ENCODE results near the gene KLHL42. TPM values are rescaled to one million over a fixed set of nuclear protein-coding genes. Genes with fewer than 3 reads are reported as not detected.
"Not testable (repeated sequence)": the region's sequence is repeated elsewhere in the genome, so short reads cannot be mapped to it uniquely, and the experiment has no call there.

KLHL42 gene
- total and polyA plus RNA-seq, 2 experiments from 2014 or later, result 13.6 to 24.8 TPM

DNA sequence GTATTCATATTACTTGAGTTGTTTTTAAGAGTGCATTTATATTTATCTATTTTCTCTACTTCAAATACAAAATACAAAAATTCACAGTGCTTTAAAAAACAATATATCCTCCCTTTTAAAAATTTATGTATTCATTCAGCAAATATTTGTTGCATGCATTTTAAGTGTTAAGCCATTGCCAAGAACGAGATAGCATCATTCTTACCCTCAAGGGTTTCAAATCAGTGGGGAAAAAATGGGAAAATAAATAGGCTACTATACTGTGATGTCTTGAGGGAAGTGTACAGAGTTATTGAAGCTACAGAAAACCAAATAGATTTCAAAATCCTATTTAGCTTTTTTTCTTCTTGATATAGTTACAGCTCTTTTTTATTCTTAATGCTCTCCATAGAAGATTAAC, 46.2 kb upstream of the KLHL42 start:
- Histone ChIP-seq H3K4me3 (no peak overlapping the region), H3K79me2 (ENCODE audit: insufficient read depth) (peaks cover 14% of the 10 kb centered on the region; the same call in 1 of the 2 replicates), H3K27me3 (replicated peaks; ENCODE audit: insufficient read depth) (no peaks in the 10 kb centered on the region), H3F3A (ENCODE audit: insufficient read depth) (peaks cover 5% of the 10 kb centered on the region; the same call in 1 of the 2 replicates), H3K9me3 (ENCODE audit: low read depth) (no peaks in the 10 kb centered on the region), H2AFZ (no peak overlapping the region), H3K27ac (no peak overlapping the region), H3K36me3 (ENCODE audit: low read depth) (peaks cover 45% of the 10 kb centered on the region), H4K20me1 (ENCODE audit: insufficient read depth) (no peaks in the 10 kb centered on the region), H3K4me2 (ENCODE audit: unreplicated experiment) (no peak overlapping the region), H3K9me2 (ENCODE audit: insufficient read depth) (no peaks in the 10 kb centered on the region), H3K9ac (no peak overlapping the region), H3K4me1 (ENCODE audit: insufficient read depth) (peaks cover 9% of the 10 kb centered on the region; the same call in 1 of the 2 replicates)
- in situ Hi-C loops (cut with MboI), result loop anchor here (10.0 kb wide), 2 partner anchors 211 to 441 kb away; no protein-coding TSS in a partner anchor
- DNase-seq, result peak; percentile 7
- no peak for TF ChIP-seq EZH2 (IDR thresholded peaks at IDR 0.05; ENCODE audit: insufficient read depth, poor library complexity, severe bottlenecking)
- TF ChIP-seq EZH2phosphoT487 (IDR thresholded peaks at IDR 0.05; ENCODE audit: insufficient read depth, low read depth), result no peak
- 96 to 98% methylated on average over 1 of the region's 1 CpG for WGBS, 2 experiments (ENCODE audit: low coverage in 1 of 2, low lambda C conversion rate in 2 of 2, missing lambda C conversion rate in 2 of 2)

DNA sequence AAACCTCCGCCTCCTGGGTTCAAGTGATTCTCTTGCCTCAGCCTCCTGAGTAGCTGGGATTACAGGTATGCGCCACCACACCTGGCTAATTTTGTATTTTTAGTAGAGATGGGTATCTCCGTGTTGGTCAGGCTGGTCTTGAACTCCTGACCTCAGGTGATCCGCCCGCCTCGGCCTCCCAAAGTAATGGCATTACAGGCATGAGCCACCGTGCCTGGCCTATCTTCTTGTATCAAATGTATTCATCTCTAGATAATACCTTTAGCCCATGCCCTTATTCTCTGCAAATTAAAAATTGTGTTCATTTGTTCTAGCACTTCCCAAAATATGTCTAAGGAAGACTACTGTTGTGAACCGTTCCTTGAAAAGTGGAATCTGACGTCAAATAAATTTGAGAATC, 45.7 kb upstream of the KLHL42 start:
- not testable (repeated sequence) for H4K20me1 ChIP-seq (ENCODE audit: insufficient read depth); H3K4me3 ChIP-seq; H3K4me1 ChIP-seq (ENCODE audit: insufficient read depth); H3K27ac ChIP-seq; H3K9me2 ChIP-seq (ENCODE audit: insufficient read depth); H3K4me2 ChIP-seq (ENCODE audit: unreplicated experiment); H2AFZ ChIP-seq; H3K9ac ChIP-seq; DNase-seq; H3K27me3 ChIP-seq (replicated peaks; ENCODE audit: insufficient read depth); H3F3A ChIP-seq (ENCODE audit: insufficient read depth); H3K9me3 ChIP-seq (ENCODE audit: low read depth)
- peaks cover 10% of the 10 kb centered on the region; the same call in 1 of the 2 replicates for H3K79me2 ChIP-seq (ENCODE audit: insufficient read depth)
- in situ Hi-C loops (cut with MboI), result loop anchor here (10.0 kb wide), 2 partner anchors 210 to 440 kb away; no protein-coding TSS in a partner anchor
- 89% methylated on average over 9 of the region's 9 CpGs for WGBS, 2 experiments (ENCODE audit: low coverage in 1 of 2, low lambda C conversion rate in 2 of 2, missing lambda C conversion rate in 2 of 2)
- H3K36me3 ChIP-seq (ENCODE audit: low read depth), result peaks cover 47% of the 10 kb centered on the region

DNA sequence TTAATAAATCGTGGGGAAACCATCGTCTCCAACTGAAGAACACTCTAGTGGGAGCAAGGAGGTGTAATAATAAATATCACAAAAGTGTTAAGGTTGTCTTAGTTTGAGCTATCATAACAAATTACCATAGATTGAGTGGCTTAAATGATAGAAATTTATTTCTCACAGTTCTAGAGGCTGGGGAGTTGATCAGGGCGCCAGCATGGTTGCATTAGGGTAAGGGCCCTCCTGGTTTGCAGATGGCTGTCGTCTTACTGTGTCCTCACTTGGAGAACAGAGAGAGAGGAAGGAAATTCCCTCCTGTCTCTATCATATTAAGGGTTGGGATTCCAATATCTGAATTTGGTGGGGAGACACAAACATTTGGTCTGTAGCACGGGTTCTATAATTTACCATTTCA, 36.4 kb upstream of the KLHL42 start:
- H3K9me2 ChIP-seq (ENCODE audit: insufficient read depth), result no peaks in the 10 kb centered on the region
- H3K27ac ChIP-seq, result no peak overlapping the region
- no peak overlapping the region for H2AFZ ChIP-seq
- peaks cover 31% of the 10 kb centered on the region for H3K79me2 ChIP-seq (ENCODE audit: insufficient read depth)
- H4K20me1 ChIP-seq (ENCODE audit: insufficient read depth), result no peaks in the 10 kb centered on the region
- no peaks in the 10 kb centered on the region for H3K27me3 ChIP-seq (replicated peaks; ENCODE audit: insufficient read depth)
- WGBS, 2 experiments (ENCODE audit: low coverage in 1 of 2, low lambda C conversion rate in 2 of 2, missing lambda C conversion rate in 2 of 2), result 92% methylated on average over 5 of the region's 5 CpGs
- DNase-seq, result no peak
- in situ Hi-C loops (cut with MboI), result no loop called here
- peaks cover 21% of the 10 kb centered on the region for H3K4me1 ChIP-seq (ENCODE audit: insufficient read depth)
- peaks cover 15% of the 10 kb centered on the region for H3K36me3 ChIP-seq (ENCODE audit: low read depth)
- H3K4me2 ChIP-seq (ENCODE audit: unreplicated experiment), result no peak overlapping the region
- H3K9me3 ChIP-seq (ENCODE audit: low read depth), result no peaks in the 10 kb centered on the region
- no peak for TF ChIP-seq EZH2 (IDR thresholded peaks at IDR 0.05; ENCODE audit: insufficient read depth, poor library complexity, severe bottlenecking)
- H3K9ac ChIP-seq, result no peak overlapping the region
- no peak overlapping the region for H3K4me3 ChIP-seq
- H3F3A ChIP-seq (ENCODE audit: insufficient read depth), result peaks cover 27% of the 10 kb centered on the region

DNA sequence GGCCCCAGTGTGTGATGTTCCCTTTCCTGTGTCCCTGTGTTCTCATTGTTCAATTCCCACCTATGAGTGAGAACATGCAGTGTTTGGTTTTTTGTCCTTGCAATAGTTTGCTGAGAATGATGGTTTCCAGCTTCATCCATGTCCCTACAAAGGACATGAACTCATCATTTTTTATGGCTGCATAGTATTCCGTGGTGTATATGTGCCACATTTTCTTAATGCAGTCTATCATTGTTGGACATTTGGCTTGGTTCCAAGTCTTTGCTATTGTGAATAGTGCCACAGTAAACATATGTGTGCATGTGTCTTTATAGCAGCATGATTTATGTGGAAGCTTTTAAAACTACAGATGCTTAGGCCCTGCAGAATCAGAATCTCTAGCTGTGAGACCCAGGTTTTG, 34.3 kb upstream of the KLHL42 start:
- 75 to 89% methylated on average over 1 of the region's 1 CpG for WGBS, 2 experiments (ENCODE audit: low coverage in 1 of 2, low lambda C conversion rate in 2 of 2, missing lambda C conversion rate in 2 of 2)
- H3K9ac ChIP-seq; H4K20me1 ChIP-seq (ENCODE audit: insufficient read depth); H3K4me2 ChIP-seq (ENCODE audit: unreplicated experiment); H3K9me2 ChIP-seq (ENCODE audit: insufficient read depth); H3K36me3 ChIP-seq (ENCODE audit: low read depth); H3K9me3 ChIP-seq (ENCODE audit: low read depth); H3K27ac ChIP-seq; H3K27me3 ChIP-seq (replicated peaks; ENCODE audit: insufficient read depth); in situ Hi-C loops (cut with MboI); DNase-seq; H3K4me3 ChIP-seq; H2AFZ ChIP-seq: not testable (repeated sequence)
- peaks cover 21% of the 10 kb centered on the region for H3K4me1 ChIP-seq (ENCODE audit: insufficient read depth)
- H3K79me2 ChIP-seq (ENCODE audit: insufficient read depth), result peaks cover 36% of the 10 kb centered on the region
- H3F3A ChIP-seq (ENCODE audit: insufficient read depth), result peaks cover 30% of the 10 kb centered on the region
